ENCODE measurements around the gene MTREX.
A peak's percentile ranks its signal among the peaks of the same experiment; 100 is the strongest.

Gene MTREX

GRCh38 chr5:55429613-55430253, 121.9 kb downstream of the MTREX start:
- DNase-seq (ENCODE audit: low read depth) = no peak

GRCh38 chr5:55432549-55432948, 124.8 kb downstream of the MTREX start:
- DNase-seq (ENCODE audit: low read depth) = no peak

GRCh38 chr5:55437452-55437851, 129.7 kb downstream of the MTREX start:
- no peak for DNase-seq (ENCODE audit: low read depth)

GRCh38 chr5:55437859-55438206, 130.0 kb downstream of the MTREX start:
- no peak for DNase-seq (ENCODE audit: low read depth)

- DNase-seq (ENCODE audit: low read depth) = no peak
Observed at GRCh38 chr5:55438998-55439397, 131.2 kb downstream of the MTREX start.

GRCh38 chr5:55440188-55440646, 132.4 kb downstream of the MTREX start:
- DNase-seq (ENCODE audit: low read depth) = no peak

- DNase-seq (ENCODE audit: low read depth) = no peak
Observed at GRCh38 chr5:55441107-55441771, 133.4 kb downstream of the MTREX start.

- no peak for DNase-seq (ENCODE audit: low read depth)
Observed at GRCh38 chr5:55441954-55442353, 134.2 kb downstream of the MTREX start.

- DNase-seq (ENCODE audit: low read depth) = no peak
Observed at GRCh38 chr5:55445791-55446190, 138.0 kb downstream of the MTREX start.

GRCh38 chr5:55446640-55447351, 139.0 kb downstream of the MTREX start:
- DNase-seq (ENCODE audit: low read depth) = no peak

GRCh38 chr5:55450050-55450765, 142.4 kb downstream of the MTREX start:
- peak; percentile 43 for DNase-seq (ENCODE audit: low read depth)

- DNase-seq (ENCODE audit: low read depth) = no peak
Observed at GRCh38 chr5:55451976-55452375, 144.2 kb downstream of the MTREX start.

GRCh38 chr5:55453211-55453610, 145.4 kb downstream of the MTREX start:
- no peak for DNase-seq (ENCODE audit: low read depth)

GRCh38 chr5:55454282-55454681, 146.5 kb downstream of the MTREX start:
- DNase-seq (ENCODE audit: low read depth) = no peak

GRCh38 chr5:55456216-55456895, 148.6 kb downstream of the MTREX start:
- peak; percentile 64 for DNase-seq (ENCODE audit: low read depth)

GRCh38 chr5:55459572-55459971, 151.8 kb downstream of the MTREX start:
- DNase-seq (ENCODE audit: low read depth) = no peak

- no peak for DNase-seq (ENCODE audit: low read depth)
Observed at GRCh38 chr5:55463613-55464012, 155.8 kb downstream of the MTREX start.

- DNase-seq (ENCODE audit: low read depth) = no peak
Observed at GRCh38 chr5:55467862-55468551, 160.2 kb downstream of the MTREX start.

GRCh38 chr5:55469839-55470238, 162.1 kb downstream of the MTREX start:
- no peak for DNase-seq (ENCODE audit: low read depth)

- no peak for DNase-seq (ENCODE audit: low read depth)
Observed at GRCh38 chr5:55470282-55470681, 162.5 kb downstream of the MTREX start.

- no peak for DNase-seq (ENCODE audit: low read depth)
Observed at GRCh38 chr5:55471468-55471867, 163.7 kb downstream of the MTREX start.

Measured in HS-5 (cell line).